Panc1 (cell line): Measurements from ENCODE around the gene GAS7. TPM values are rescaled to one million over a fixed set of nuclear protein-coding genes. Genes with fewer than 3 reads are reported as not detected.

ENCODE experiments used
- ATAC-seq: fragments of 200-7000 bp; cut with Tn5 transposase; 2 replicates; pipeline ENCODE4 v1.9.1; 2020; ENCODE audit warnings: mild to moderate bottlenecking, moderate library complexity
- BruUV-seq: library from RNA; stranded (reverse); fragments of 400-500 nt; replicated peaks from 2 replicates; lab custom pipeline; 2021; lab: Mats Ljungman, UMichigan
- CTCF ChIA-PET: fragments of 300-600 bp; sonication (Branson Sonifier 250); formaldehyde crosslinking; loops from one replicate; lab custom pipeline; 2022; ENCODE audit warnings: antibody characterized with exemption; lab: Charles Lee
- POLR2A ChIA-PET: fragments of 300-600 bp; sonication (Branson Sonifier 250); formaldehyde crosslinking; loops from one replicate; lab custom pipeline; 2022; ENCODE audit warnings: antibody characterized with exemption; lab: Charles Lee
- DNase-seq: peaks from one replicate; pipeline ENCODE4 v3.0.0-alpha.2; 2010; ENCODE audit warnings: low read depth, low spot score
- H3K27ac ChIP-seq: 2 replicates; pipeline ENCODE4 v1.5.1; 2011; ENCODE audit warnings: mild to moderate bottlenecking, low read length, inconsistent platforms
- H3K27me3 ChIP-seq: fragments of 200-500 bp; sonication (Bioruptor generic); 2 replicates; pipeline ENCODE4 v1.6.0; 2014; ENCODE audit warnings: low read length, inconsistent platforms; ENCODE audit not compliant: control insufficient read depth, insufficient read depth
- H3K36me3 ChIP-seq: fragments of 200-500 bp; sonication (Bioruptor generic); 2 replicates; pipeline ENCODE4 v1.5.1; 2014; ENCODE audit warnings: inconsistent platforms, mild to moderate bottlenecking, low read length, moderate library complexity; ENCODE audit not compliant: control insufficient read depth, insufficient read depth
- H3K4me1 ChIP-seq: 2 replicates; pipeline ENCODE4 v1.5.1; 2011; ENCODE audit warnings: inconsistent platforms, mild to moderate bottlenecking, low read length, moderate library complexity; ENCODE audit not compliant: control insufficient read depth, insufficient read depth
- H3K4me3 ChIP-seq, 2 experiments: 2 replicates each; pipeline ENCODE4 v1.5.1; 2011 to 2012; ENCODE audit warnings: low read depth in 2 of 2, low read length in 2 of 2, mild to moderate bottlenecking in 2 of 2, inconsistent platforms in 1 of 2, moderate library complexity in 1 of 2
- H3K9me3 ChIP-seq: fragments of 200-500 bp; sonication (Bioruptor generic); 2 replicates; pipeline ENCODE4 v1.5.1; 2014; ENCODE audit warnings: low read depth, mild to moderate bottlenecking, inconsistent platforms, low read length, moderate library complexity; ENCODE audit not compliant: control insufficient read depth, insufficient read depth
- POLR2AphosphoS5 ChIP-seq: IDR thresholded peaks from 2 replicates; pipeline ENCODE4 v1.6.1; 2012; ENCODE audit warnings: mild to moderate bottlenecking, low read depth, low read length, moderate library complexity
- SIN3A ChIP-seq: IDR thresholded peaks from 2 replicates; pipeline ENCODE4 v1.6.1; 2012; ENCODE audit warnings: low read depth, mild to moderate bottlenecking, low read length, moderate library complexity, borderline replicate concordance; ENCODE audit not compliant: insufficient read depth
- TCF7L2 ChIP-seq: IDR thresholded peaks from 2 replicates; pipeline ENCODE4 v1.6.1; 2011; ENCODE audit warnings: mild to moderate bottlenecking, low read depth, low read length, inconsistent platforms
- in situ Hi-C: cut with HindIII; loops from 2 replicates; pipeline ENCODE4 v1.10.0; 2016; ENCODE audit warnings: low sequenced_read_pairs, low pct_unique_long_range_greater_than_20kb
- intact Hi-C: fragments of 100-400 bp; cut with micrococcal nuclease; formaldehyde crosslinking; loops from one replicate; pipeline ENCODE4 v1.10.0; 2022; ENCODE audit not compliant: unreplicated experiment
- total RNA-seq: library from RNA; stranded (reverse); gene quantifications from one replicate; pipeline ENCODE4 v1.2.1, GENCODE V29; 2021; ENCODE audit not compliant: unreplicated experiment
- TF ChIP-seq, protein P1 (sequence below), 2 experiments: IDR thresholded peaks; 2 replicates each; pipeline ENCODE4 v1.6.1; 2011 to 2012; ENCODE audit warnings: low read depth in 2 of 2, control low read depth in 1 of 2, low read length in 1 of 2, mild to moderate bottlenecking in 1 of 2, moderate library complexity in 1 of 2; ENCODE audit not compliant: insufficient read depth in 1 of 2
- TF ChIP-seq, protein P2 (sequence below): fragments of 450-650 bp; IDR thresholded peaks from 2 replicates; pipeline ENCODE4 v1.5.1; 2017; ENCODE audit warnings: mild to moderate bottlenecking

Gene GAS7
- total RNA-seq, 1 experiment from 2014 or later, result 0.05 TPM

DNA sequence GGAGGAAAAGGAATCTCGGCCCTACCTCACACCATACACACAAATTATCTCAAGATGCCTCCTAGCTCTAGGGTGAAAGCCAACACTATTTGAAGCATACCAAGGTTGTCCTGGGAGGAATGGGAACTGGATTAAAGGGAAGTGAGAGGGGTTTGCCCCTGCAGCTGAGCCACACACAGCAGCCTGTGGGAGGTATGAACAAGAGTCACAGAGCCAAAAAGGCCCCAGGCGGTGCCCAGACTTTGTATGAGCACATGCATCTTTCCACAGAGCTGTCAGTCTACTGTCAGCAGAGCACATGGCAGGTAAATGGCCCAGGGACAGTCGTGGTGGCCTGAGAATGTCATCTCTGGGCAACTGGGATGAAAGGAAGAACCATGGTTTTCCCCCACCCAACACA, 262.3 kb downstream of the GAS7 start:
- POLR2A ChIA-PET, result interaction anchor here (0.6 kb wide), 1 partner anchor 287 kb away, joined by 11 read pairs; no protein-coding TSS in a partner anchor
- in situ Hi-C loops (no loop called here), intact Hi-C loops (no loop called here)
- peaks cover 4% of the 10 kb centered on the region; the same call in 1 of the 2 replicates for H3K27me3 ChIP-seq
- no peaks in the 10 kb centered on the region for H3K36me3 ChIP-seq
- no peak overlapping the region for H3K27ac ChIP-seq
- H3K9me3 ChIP-seq, result no peaks in the 10 kb centered on the region
- no peak for DNase-seq
- no peak for ATAC-seq
- TF ChIP-seq POLR2AphosphoS5 (no peak), SIN3A (no peak), TCF7L2 (no peak)
- TF ChIP-seq, protein P1, sequence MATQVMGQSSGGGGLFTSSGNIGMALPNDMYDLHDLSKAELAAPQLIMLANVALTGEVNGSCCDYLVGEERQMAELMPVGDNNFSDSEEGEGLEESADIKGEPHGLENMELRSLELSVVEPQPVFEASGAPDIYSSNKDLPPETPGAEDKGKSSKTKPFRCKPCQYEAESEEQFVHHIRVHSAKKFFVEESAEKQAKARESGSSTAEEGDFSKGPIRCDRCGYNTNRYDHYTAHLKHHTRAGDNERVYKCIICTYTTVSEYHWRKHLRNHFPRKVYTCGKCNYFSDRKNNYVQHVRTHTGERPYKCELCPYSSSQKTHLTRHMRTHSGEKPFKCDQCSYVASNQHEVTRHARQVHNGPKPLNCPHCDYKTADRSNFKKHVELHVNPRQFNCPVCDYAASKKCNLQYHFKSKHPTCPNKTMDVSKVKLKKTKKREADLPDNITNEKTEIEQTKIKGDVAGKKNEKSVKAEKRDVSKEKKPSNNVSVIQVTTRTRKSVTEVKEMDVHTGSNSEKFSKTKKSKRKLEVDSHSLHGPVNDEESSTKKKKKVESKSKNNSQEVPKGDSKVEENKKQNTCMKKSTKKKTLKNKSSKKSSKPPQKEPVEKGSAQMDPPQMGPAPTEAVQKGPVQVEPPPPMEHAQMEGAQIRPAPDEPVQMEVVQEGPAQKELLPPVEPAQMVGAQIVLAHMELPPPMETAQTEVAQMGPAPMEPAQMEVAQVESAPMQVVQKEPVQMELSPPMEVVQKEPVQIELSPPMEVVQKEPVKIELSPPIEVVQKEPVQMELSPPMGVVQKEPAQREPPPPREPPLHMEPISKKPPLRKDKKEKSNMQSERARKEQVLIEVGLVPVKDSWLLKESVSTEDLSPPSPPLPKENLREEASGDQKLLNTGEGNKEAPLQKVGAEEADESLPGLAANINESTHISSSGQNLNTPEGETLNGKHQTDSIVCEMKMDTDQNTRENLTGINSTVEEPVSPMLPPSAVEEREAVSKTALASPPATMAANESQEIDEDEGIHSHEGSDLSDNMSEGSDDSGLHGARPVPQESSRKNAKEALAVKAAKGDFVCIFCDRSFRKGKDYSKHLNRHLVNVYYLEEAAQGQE (IDR thresholded peaks at IDR 0.05; ENCODE audit: insufficient read depth in 1 of 2, low read depth in 2 of 2, low read length in 1 of 2), result no peak
- TF ChIP-seq, protein P2, sequence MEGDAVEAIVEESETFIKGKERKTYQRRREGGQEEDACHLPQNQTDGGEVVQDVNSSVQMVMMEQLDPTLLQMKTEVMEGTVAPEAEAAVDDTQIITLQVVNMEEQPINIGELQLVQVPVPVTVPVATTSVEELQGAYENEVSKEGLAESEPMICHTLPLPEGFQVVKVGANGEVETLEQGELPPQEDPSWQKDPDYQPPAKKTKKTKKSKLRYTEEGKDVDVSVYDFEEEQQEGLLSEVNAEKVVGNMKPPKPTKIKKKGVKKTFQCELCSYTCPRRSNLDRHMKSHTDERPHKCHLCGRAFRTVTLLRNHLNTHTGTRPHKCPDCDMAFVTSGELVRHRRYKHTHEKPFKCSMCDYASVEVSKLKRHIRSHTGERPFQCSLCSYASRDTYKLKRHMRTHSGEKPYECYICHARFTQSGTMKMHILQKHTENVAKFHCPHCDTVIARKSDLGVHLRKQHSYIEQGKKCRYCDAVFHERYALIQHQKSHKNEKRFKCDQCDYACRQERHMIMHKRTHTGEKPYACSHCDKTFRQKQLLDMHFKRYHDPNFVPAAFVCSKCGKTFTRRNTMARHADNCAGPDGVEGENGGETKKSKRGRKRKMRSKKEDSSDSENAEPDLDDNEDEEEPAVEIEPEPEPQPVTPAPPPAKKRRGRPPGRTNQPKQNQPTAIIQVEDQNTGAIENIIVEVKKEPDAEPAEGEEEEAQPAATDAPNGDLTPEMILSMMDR, result no peak
- CTCF ChIA-PET, result interaction anchor here (0.5 kb wide), 1 partner anchor 682 kb away, joined by 3 read pairs; no protein-coding TSS in a partner anchor
- no peaks in the 10 kb centered on the region for H3K4me1 ChIP-seq
- BruUV-seq, result no TSS peak
- H3K4me3 ChIP-seq, result no peak overlapping the region

DNA sequence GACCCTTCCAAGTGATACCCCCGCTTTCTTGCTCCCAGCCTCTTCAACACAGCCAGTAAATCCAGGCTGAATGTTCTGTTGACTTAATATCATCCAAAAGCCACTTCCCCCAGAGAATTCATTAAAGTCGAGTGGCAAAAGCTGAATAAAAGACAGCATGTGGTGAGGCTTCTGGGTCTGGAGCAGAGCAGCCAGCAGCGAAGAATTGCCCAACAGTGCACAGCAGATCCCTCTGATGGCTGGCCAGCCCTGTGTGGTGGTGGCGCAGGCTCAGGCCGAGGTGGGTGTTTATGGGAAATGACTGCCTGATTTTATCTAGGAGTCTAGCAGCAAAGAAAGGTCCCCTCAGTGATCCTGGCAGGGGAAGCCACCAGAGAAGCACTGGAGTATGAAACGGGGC, 263.0 kb downstream of the GAS7 start:
- no peaks in the 10 kb centered on the region for H3K9me3 ChIP-seq
- no peak overlapping the region for H3K27ac ChIP-seq
- TF ChIP-seq TCF7L2, result no peak
- TF ChIP-seq, protein P2, result no peak
- TF ChIP-seq SIN3A, result no peak
- TF ChIP-seq POLR2AphosphoS5, result no peak
- TF ChIP-seq, protein P1 (IDR thresholded peaks at IDR 0.05; ENCODE audit: insufficient read depth in 1 of 2, low read depth in 2 of 2, low read length in 1 of 2), result no peak
- POLR2A ChIA-PET, result interaction anchor here (0.6 kb wide), 1 partner anchor 286 kb away, joined by 11 read pairs; no protein-coding TSS in a partner anchor
- in situ Hi-C loops, result no loop called here
- DNase-seq, result no peak
- H3K27me3 ChIP-seq, result peaks cover 4% of the 10 kb centered on the region
- CTCF ChIA-PET, result interaction anchor here (0.5 kb wide), 1 partner anchor 683 kb away, joined by 3 read pairs; no protein-coding TSS in a partner anchor
- H3K36me3 ChIP-seq, result no peaks in the 10 kb centered on the region
- H3K4me3 ChIP-seq, result no peak overlapping the region
- no peak for ATAC-seq
- BruUV-seq, result no TSS peak
- no peaks in the 10 kb centered on the region for H3K4me1 ChIP-seq
- intact Hi-C loops, result no loop called here
